ENCODE data around the gene SAMHD1.

DNA sequence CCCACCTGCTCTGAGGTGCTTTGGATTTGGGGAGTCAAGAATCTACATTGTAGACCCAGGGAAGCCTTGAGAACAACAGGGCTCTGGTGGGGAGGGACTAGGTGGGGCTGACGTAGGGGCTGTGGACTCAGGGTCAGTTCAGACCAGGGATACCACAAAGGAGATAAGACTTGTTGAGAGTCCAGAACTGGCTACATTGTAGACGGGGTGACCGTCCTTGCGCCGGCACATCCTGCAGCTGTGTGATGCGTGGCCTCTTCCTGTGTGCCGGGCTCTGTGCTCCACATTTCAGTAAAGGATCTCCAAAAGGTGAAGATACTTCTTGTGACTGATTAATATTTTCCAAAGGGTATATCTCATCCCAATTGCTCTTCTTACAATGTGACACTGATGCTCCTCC, 85.3 kb downstream of the SAMHD1 start:
- TF ChIP-seq, protein P1, sequence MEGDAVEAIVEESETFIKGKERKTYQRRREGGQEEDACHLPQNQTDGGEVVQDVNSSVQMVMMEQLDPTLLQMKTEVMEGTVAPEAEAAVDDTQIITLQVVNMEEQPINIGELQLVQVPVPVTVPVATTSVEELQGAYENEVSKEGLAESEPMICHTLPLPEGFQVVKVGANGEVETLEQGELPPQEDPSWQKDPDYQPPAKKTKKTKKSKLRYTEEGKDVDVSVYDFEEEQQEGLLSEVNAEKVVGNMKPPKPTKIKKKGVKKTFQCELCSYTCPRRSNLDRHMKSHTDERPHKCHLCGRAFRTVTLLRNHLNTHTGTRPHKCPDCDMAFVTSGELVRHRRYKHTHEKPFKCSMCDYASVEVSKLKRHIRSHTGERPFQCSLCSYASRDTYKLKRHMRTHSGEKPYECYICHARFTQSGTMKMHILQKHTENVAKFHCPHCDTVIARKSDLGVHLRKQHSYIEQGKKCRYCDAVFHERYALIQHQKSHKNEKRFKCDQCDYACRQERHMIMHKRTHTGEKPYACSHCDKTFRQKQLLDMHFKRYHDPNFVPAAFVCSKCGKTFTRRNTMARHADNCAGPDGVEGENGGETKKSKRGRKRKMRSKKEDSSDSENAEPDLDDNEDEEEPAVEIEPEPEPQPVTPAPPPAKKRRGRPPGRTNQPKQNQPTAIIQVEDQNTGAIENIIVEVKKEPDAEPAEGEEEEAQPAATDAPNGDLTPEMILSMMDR (IDR thresholded peaks at IDR 0.05) = no peak
- TF ChIP-seq EP300 (IDR thresholded peaks at IDR 0.05) (no peak), POLR2A (IDR thresholded peaks at IDR 0.05; ENCODE audit: low read depth) (no peak)

Data from esophagus muscularis mucosa (tissue), 4 donors.